Stomach (tissue), 9 donors: ENCODE results near the gene FAS. TPM values are rescaled to one million over a fixed set of nuclear protein-coding genes. Genes with fewer than 3 reads are reported as not detected.

Experiments
- DNase-seq, 2 donors: peaks; one replicate each; pipeline versions ENCODE4 v3.0.0 to v3.0.0-alpha.2; 2013 to 2019
- H3K27ac ChIP-seq, 5 donors: fragments of 200-600 bp in 4 of 5; sonication (generic) in 4 of 5; one replicate each; pipeline ENCODE4 v1.5.1; 2013 to 2019; ENCODE audit warnings: mild to moderate bottlenecking in 1 of 5, moderate library complexity in 1 of 5
- H3K27me3 ChIP-seq, 3 donors: fragments of 200-600 bp; sonication (generic); one replicate each; pipeline ENCODE4 v1.5.1; 2017 to 2019; ENCODE audit warnings: mixed run types in 1 of 3
- H3K36me3 ChIP-seq, 4 donors: fragments of 200-600 bp; sonication (generic); 1 replicate in 3 of 4; 2 replicates in 1 of 4; pipeline ENCODE4 v1.5.1; 2016 to 2019
- H3K4me1 ChIP-seq, 4 donors: fragments of 200-600 bp; sonication (generic); one replicate each; pipeline ENCODE4 v1.5.1; 2016 to 2019
- H3K4me3 ChIP-seq, 4 donors: fragments of 200-600 bp; sonication (generic) in 3 of 4; one replicate each; pipeline ENCODE4 v1.5.1; 2016 to 2019; ENCODE audit warnings: mild to moderate bottlenecking in 1 of 4
- H3K9me3 ChIP-seq, 4 donors: fragments of 200-600 bp; sonication (generic); one replicate each; pipeline ENCODE4 v1.5.1; 2016 to 2019
- CTCF ChIP-seq, 7 experiments: fragments of 450-650 bp in 4 of 7; fragments of 200-600 bp in 3 of 7; sonication (generic) in 3 of 7; IDR thresholded peaks; one replicate each; pipeline ENCODE4 v1.5.1; 2016 to 2019; ENCODE audit warnings: antibody characterized with exemption in 7 of 7, control low read depth in 2 of 7, mild to moderate bottlenecking in 1 of 7
- EP300 ChIP-seq: sonication (generic); formaldehyde crosslinking; IDR thresholded peaks from one replicate; pipeline ENCODE4 v1.6.1; 2017; ENCODE audit warnings: antibody characterized with exemption
- POLR2A ChIP-seq, 4 donors: fragments of 450-650 bp; IDR thresholded peaks; one replicate each; pipeline ENCODE4 v1.6.1; 2016; ENCODE audit warnings: antibody characterized with exemption in 4 of 4, control low read depth in 2 of 4, mild to moderate bottlenecking in 1 of 4, moderate library complexity in 1 of 4
- POLR2AphosphoS5 ChIP-seq, 3 donors: sonication (generic); formaldehyde crosslinking; IDR thresholded peaks; one replicate each; pipeline ENCODE4 v1.6.1; 2016; ENCODE audit warnings: antibody characterized with exemption in 3 of 3
- WGBS, 5 donors: extraction: QIAGEN DNeasy Blood & Tissue Kit in 3 of 5; methylation state at CpG; one replicate each; pipeline versions ENCODE4 v1.1.5 to v1.1.7; 2013 to 2018; 5-methylcytosine and 5-hydroxymethylcytosine counted together
- intact Hi-C: fragments of 100-400 bp; cut with DNase I; formaldehyde crosslinking; loops from one replicate; pipeline ENCODE4 v1.15.1; 2023; ENCODE audit warnings: low total_unique reads
- polyA plus RNA-seq, 3 donors: library from polyadenylated mRNA; stranded (reverse); fragments of 200-250 nt; gene quantifications; one replicate each; pipeline ENCODE4 v1.2.3, GENCODE V29; 2013
- total RNA-seq, 5 donors: library from RNA; depleted of rRNA; stranded (reverse); fragments of >200 nt; gene quantifications; one replicate each; pipeline versions ENCODE4 v1.1.0 to v1.2.3, GENCODE V29; 2014 to 2016
- donor health status: healthy with polysubstance abuse.
- donor health status: Bipolar disorder and iron deficiency.
- donor health status: healthy.

FAS gene
- total and polyA plus RNA-seq, 8 donors: 5.0 to 107 (median 19.3) TPM; not detected in 1

DNA sequence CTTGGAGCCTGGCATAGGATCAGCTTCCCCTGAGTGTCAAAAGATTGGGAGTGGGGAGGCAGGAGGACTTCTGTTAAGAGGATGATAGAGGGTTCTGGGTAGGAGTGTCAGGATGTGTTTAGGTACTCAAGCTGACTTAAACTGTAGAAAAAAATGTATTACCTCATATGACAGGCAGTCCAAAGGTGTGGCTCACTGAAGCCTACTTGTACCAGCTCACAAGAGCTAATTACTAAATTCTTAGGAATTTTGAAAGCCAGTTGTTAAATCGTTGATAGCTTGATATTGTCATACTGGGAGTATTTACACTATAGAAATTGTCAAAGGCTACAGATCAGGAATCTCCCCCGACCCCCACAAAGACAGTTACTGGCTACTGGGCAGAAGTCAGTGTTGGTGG, 32.1 kb downstream of the FAS start:
- H3K36me3 ChIP-seq: peaks cover 0 to 40% (median 25%) of the 10 kb centered on the region in 4 donors
- H3K4me3 ChIP-seq: no peak overlapping the region
- TF ChIP-seq CTCF (IDR thresholded peaks at IDR 0.05) (no peak), POLR2A (IDR thresholded peaks at IDR 0.05) (no peak), EP300 (no peak), POLR2AphosphoS5 (IDR thresholded peaks at IDR 0.05) (no peak)
- peaks cover 0 to 4% (median 0%) of the 10 kb centered on the region in 4 donors for H3K9me3 ChIP-seq
- DNase-seq: no peak
- intact Hi-C loops: no loop called here
- H3K27ac ChIP-seq: no peak overlapping the region
- 67 to 82% (median 75%) methylated on average over 2 of the region's 2 CpGs for WGBS, 5 donors
- no peaks in the 10 kb centered on the region for H3K4me1 ChIP-seq
- H3K27me3 ChIP-seq: no peaks in the 10 kb centered on the region

GRCh38 chr10:89025453-89025852, 34.9 kb downstream of the FAS start:
- Histone ChIP-seq H3K27ac (no peak overlapping the region), H3K9me3 (peaks cover 0 to 1% (median 0%) of the 10 kb centered on the region in 4 donors), H3K36me3 (peaks cover 0 to 14% (median 5%) of the 10 kb centered on the region in 4 donors), H3K4me1 (peaks cover 0 to 10% (median 3%) of the 10 kb centered on the region in 4 donors), H3K4me3 (no peak overlapping the region), H3K27me3 (no peaks in the 10 kb centered on the region)
- no peak for DNase-seq
- intact Hi-C loops: loop anchor here (5.0 kb wide), 1 partner anchor 187 kb away; no protein-coding TSS in a partner anchor
- 49 to 100% (median 97%) methylated on average over 1 of the region's 1 CpG for WGBS, 5 donors
- TF ChIP-seq POLR2AphosphoS5 (IDR thresholded peaks at IDR 0.05) (no peak), EP300 (no peak), POLR2A (IDR thresholded peaks at IDR 0.05) (no peak), CTCF (IDR thresholded peaks at IDR 0.05) (no peak)

GRCh38 chr10:89029181-89029580, 38.6 kb downstream of the FAS start:
- peaks cover 0 to 4% (median 0%) of the 10 kb centered on the region in 4 donors for H3K36me3 ChIP-seq
- no peaks in the 10 kb centered on the region for H3K27me3 ChIP-seq
- no peaks in the 10 kb centered on the region for H3K9me3 ChIP-seq
- H3K4me1 ChIP-seq: peaks cover 6 to 36% (median 14%) of the 10 kb centered on the region in 4 donors
- intact Hi-C loops: loop anchor here (5.0 kb wide), 1 partner anchor 183 kb away; no protein-coding TSS in a partner anchor
- no peak overlapping the region for H3K4me3 ChIP-seq
- TF ChIP-seq EP300: no peak
- TF ChIP-seq POLR2A (IDR thresholded peaks at IDR 0.05): no peak
- TF ChIP-seq POLR2AphosphoS5 (IDR thresholded peaks at IDR 0.05): no peak
- no peak for TF ChIP-seq CTCF (IDR thresholded peaks at IDR 0.05)
- WGBS, 5 donors: 82 to 93% (median 89%) methylated on average over 2 of the region's 2 CpGs
- DNase-seq: peak in 1 of 2 donors; percentile 23
- no peak overlapping the region for H3K27ac ChIP-seq

- intact Hi-C loops: loop anchor here (5.0 kb wide), 1 partner anchor 182 kb away; no protein-coding TSS in a partner anchor
- WGBS, 5 donors: 32 to 37% (median 34%) methylated on average over 8 of the region's 8 CpGs
- no peaks in the 10 kb centered on the region for H3K27me3 ChIP-seq
- H3K27ac ChIP-seq: peak overlapping the region in 1 of 5 donors; percentile 42
- H3K9me3 ChIP-seq: no peaks in the 10 kb centered on the region
- no peaks in the 10 kb centered on the region for H3K36me3 ChIP-seq
- peaks cover 6 to 36% (median 14%) of the 10 kb centered on the region in 4 donors for H3K4me1 ChIP-seq
- TF ChIP-seq CTCF (IDR thresholded peaks at IDR 0.05) (peak in 5 of 7 experiments; percentile 84 to 95 (median 88)), POLR2A (IDR thresholded peaks at IDR 0.05) (no peak), EP300 (no peak), POLR2AphosphoS5 (IDR thresholded peaks at IDR 0.05) (peak in 1 of 3 donors; percentile 42)
- DNase-seq: peak; percentile 72 to 92
- H3K4me3 ChIP-seq: no peak overlapping the region
These were observed 39.3 kb downstream of the FAS start for GRCh38 chr10:89029785-89030437.
